NCI-H1694 treated with DMSO at 0.1 percent for 48 hours (cell line): ENCODE results near the gene CPNE2.
"Not testable (repeated sequence)": the region's sequence is repeated elsewhere in the genome, so short reads cannot be mapped to it uniquely, and the experiment has no call there.

ENCODE experiments used
- DNase-seq: peaks from one replicate; lab custom pipeline; 2025; lab: John Stamatoyannopoulos, UW

Gene CPNE2

GRCh38 chr16:57091975-57092785 lies at the start of gene CPNE2:
Gene CPNE2, plus strand, starts transcription at chr16:57092583. Its CDS starts 18,160 bp downstream, at chr16:57110743.
- DNase-seq: no peak

- no peak for DNase-seq
Measured at GRCh38 chr16:57043248-57043647, 49.1 kb upstream of the CPNE2 start.

- DNase-seq: no peak
Measured at GRCh38 chr16:57044931-57045693, 47.3 kb upstream of the CPNE2 start.

GRCh38 chr16:57045694-57046381 lies 46.5 kb upstream of the CPNE2 start:
- no peak for DNase-seq

GRCh38 chr16:57048095-57048494 lies 44.3 kb upstream of the CPNE2 start:
- no peak for DNase-seq

- no peak for DNase-seq
Measured at GRCh38 chr16:57049678-57050077, 42.7 kb upstream of the CPNE2 start.

- no peak for DNase-seq
Measured at GRCh38 chr16:57051696-57052228, 40.6 kb upstream of the CPNE2 start.

- DNase-seq: no peak
Measured at GRCh38 chr16:57053206-57053605, 39.2 kb upstream of the CPNE2 start.

- no peak for DNase-seq
Measured at GRCh38 chr16:57054338-57054737, 38.0 kb upstream of the CPNE2 start.

GRCh38 chr16:57054771-57055170 lies 37.6 kb upstream of the CPNE2 start:
- DNase-seq: no peak

- no peak for DNase-seq
Measured at GRCh38 chr16:57055671-57056070, 36.7 kb upstream of the CPNE2 start.

GRCh38 chr16:57058291-57058861 lies 34.0 kb upstream of the CPNE2 start:
- DNase-seq: no peak

GRCh38 chr16:57060323-57061083 lies 31.9 kb upstream of the CPNE2 start:
- DNase-seq: no peak

GRCh38 chr16:57061084-57061905 lies 31.1 kb upstream of the CPNE2 start:
- no peak for DNase-seq

- DNase-seq: no peak
Measured at GRCh38 chr16:57062329-57062728, 30.1 kb upstream of the CPNE2 start.

GRCh38 chr16:57063189-57063588 lies 29.2 kb upstream of the CPNE2 start:
- DNase-seq: not testable (repeated sequence)

GRCh38 chr16:57064995-57065394 lies 27.4 kb upstream of the CPNE2 start:
- DNase-seq: no peak

GRCh38 chr16:57066625-57067024 lies 25.8 kb upstream of the CPNE2 start:
- DNase-seq: no peak

- no peak for DNase-seq
Measured at GRCh38 chr16:57067347-57067746, 25.0 kb upstream of the CPNE2 start.

- no peak for DNase-seq
Measured at GRCh38 chr16:57069053-57069452, 23.3 kb upstream of the CPNE2 start.
